ENCODE data around the gene CASQ2. TPM values are rescaled to one million over a fixed set of nuclear protein-coding genes. Genes with fewer than 3 reads are reported as not detected.

CASQ2 gene
- total RNA-seq, 2 experiments from 2014 or later, result not detected

DNA sequence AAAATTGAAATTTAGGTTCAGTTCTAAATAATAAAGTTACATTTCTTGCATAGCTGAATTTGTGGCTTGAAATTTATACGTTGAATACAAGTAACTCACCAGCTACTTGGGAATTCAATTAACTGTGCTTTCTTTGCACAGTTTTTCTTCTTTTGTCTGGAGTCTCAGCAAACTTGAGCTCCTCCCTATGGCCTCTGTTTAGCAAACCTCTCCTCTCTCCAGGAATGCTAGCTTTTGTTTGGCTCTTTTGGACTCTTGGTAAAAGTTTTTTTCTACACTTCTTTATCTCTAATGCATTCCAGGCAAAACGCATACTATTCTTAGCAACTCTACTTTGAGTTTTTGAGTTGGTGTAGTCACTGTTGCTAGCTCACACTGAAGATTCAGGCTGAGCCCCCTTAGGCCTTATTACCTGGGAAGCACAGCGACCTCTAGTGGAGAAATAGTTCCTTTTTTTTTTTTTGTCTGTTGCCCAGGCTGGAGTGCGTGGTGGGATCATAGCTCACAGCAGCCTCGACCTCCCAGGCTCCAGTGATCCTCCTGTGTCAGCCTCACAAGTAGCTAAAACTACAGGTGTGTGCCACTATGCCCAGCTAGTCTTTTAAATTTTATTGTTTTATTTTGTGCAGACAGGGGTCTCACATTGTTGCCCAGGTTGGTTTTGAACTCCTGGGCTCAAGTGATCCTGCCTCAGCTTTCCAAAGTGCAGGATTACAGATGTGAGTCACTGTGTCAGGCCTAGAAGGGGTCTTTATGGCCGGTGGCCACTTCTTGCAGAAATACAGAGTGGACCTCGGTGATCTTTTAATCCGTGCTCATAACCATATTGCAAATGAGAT is 61.7 kb downstream of the CASQ2 start:
- POLR2A ChIA-PET, result no interaction called here
- CTCF ChIA-PET, result interaction anchor here (0.9 to 1.8 kb wide), 5 partner anchors 32 to 99 kb away, joined by 4 to 11 read pairs (median 5); no protein-coding TSS in a partner anchor

DNA sequence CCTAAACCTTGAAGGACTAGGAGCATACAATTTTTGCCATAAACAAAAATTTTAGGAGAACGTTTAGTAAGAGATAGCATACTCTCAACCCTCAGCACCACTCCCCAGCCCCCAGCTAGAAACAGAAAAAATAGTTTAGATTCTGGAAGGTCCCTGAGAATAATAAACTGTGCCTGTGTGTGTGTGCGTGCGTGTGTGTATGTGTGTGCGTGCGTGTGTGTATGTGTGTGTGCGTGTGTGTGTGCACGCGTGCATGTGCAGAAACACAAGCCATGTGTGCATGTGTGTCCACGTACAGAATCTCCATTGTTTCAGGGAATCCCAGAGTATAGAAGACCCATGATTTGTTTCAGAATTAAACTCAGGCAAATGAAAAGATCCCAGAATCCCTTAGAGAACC is 62.6 kb downstream of the CASQ2 start:
- CTCF ChIA-PET, result interaction anchor here (0.6 to 1.8 kb wide), 6 partner anchors 23 to 98 kb away, joined by 3 to 11 read pairs (median 4); no protein-coding TSS in a partner anchor
- POLR2A ChIA-PET, result no interaction called here

DNA sequence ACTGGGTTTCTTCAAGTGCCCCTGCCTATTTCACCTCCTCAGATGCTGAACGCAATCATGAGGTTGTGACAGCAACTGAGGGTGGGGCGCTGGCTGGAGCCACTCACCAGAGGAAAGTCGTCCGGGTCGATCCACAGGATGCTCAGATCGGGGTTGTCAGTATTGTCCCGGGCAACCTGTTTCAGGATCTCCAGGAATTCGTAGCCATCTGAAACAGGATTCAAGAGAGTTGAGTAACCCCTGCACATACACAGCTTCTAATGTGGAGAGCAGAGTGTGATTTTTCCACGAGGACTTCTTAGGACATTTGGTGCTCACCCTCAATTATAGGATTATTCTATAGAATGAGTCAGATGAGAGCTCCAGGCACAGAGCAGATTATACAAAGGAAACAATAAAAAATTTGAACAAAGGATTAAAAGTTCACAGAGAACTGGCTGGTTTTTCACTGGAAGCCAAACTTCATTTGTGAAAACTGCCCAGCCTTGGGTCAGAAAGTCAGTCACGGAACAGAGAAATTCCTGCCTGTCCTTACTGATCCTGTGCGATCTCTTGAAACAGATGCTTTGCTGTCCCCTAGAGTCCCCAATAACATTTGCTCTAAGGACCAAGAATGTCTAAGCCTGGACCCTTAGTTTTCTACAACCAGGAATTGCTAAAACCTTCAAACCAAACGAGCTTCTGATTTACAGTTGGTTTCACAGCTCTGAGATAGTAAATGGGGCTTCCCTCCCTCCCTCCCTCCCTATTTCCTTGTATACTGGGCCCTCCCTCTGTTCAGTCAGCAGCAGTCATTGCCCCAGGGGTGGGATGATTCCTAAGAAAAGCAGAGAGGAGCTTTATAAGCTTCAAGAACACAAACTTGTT is 63.2 kb downstream of the CASQ2 start:
- ChIA-PET POLR2A (no interaction called here), CTCF (interaction anchor here (0.6 to 1.8 kb wide), 2 partner anchors 24 to 97 kb away, joined by 3 to 11 read pairs; no protein-coding TSS in a partner anchor)

DNA sequence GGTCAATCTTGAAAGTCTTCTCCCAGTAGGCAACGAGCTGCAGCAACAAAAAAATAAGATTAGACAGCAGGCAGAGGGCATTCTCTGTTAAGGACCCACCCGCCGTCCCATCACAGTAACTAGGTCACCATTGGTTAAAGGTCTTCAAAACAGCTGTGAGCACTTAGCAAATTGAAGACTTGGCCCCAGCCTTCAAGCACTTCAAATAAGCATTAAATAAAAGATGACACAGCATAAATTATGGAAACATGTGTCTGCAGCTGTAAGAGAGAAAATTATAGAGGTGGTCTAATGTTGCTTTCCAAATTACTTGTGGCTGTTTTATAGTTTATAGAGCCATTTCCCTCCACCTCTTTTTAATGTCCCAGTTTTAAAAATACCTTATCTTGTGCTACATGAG is 65.6 kb downstream of the CASQ2 start:
- ChIA-PET CTCF (no interaction called here), POLR2A (no interaction called here)

DNA sequence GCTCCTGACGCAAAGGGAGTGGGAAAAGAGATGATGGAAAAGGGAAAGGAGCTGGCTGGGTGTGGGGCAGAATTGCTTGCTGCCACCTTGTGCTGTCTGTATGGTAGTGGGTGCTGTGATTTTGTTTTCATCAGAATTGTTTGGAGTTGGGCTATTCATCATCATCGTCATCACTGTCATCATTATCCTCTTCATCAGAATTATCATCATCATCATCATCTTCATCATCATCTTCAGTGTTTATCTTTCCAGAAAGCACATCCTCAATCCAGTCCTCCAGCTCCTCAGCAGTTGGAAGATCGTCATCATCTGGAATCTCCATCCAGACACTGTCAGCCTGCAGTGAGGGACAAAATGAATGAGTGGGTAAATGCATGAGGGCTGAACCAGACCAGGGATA is 67.4 kb downstream of the CASQ2 start:
- POLR2A ChIA-PET, result no interaction called here
- CTCF ChIA-PET, result no interaction called here

DNA sequence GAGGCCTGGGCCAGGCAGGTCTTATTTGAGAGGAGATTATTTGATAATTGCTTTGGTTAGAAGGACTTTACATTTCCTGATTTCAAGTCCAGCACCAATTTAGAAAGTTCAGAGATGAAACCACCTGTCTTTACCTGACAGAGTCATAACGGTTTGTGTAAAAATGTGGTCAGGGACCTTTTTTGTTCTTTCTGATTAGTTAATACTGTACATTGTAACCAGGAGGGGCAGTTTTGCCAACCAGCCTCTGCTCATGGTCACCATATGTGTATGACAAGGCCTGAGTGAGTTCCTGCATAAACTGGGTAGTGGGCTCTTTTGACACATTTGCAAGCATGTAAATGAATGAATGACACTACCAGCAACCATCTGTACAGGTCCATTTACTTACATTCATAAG is 70.9 kb downstream of the CASQ2 start:
- CTCF ChIA-PET, result no interaction called here

DNA sequence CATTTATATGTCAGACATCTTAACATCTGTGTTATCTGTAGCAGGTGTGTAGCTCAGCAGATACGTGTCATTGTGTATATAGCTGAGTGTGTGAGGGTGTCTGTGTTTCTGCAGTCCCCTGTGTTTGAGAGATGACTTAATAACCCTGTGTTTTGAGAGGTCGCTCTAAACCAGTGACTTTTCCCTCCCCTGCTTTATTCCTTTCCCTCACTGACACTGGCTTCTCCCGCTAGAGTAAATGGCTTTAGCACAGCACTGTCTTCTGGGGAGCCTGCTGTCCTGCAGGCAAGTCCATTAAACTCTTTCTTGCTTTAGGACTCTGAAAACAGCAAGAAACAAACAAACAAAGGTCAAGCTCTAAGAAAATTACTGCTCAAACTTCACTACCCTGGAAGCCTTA is 73.7 kb downstream of the CASQ2 start:
- CTCF ChIA-PET, result no interaction called here
- POLR2A ChIA-PET, result no interaction called here

More for the DNA sequence above, 70.9 kb downstream of the CASQ2 start:
- POLR2A ChIA-PET, result no interaction called here

DNA sequence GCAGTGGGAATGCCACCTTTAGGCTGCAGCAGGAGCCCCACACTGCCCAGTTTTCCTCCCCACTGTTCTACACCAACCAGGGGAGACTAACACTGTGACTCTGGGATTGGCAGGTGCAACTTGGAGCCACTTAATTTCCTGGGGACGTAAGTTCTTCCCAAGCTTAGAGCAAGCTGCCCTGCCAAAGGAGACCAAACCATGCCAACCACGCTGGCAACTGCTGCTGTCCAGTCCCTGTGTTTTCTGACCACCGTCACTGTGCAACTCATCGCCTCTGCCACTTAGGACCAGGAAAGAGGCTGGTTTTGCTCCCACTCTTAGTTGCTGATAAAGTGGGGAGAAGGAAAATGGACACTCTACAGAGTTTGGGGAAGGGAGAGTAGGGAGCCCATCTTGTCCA is 76.3 kb downstream of the CASQ2 start:
- CTCF ChIA-PET, result no interaction called here
- POLR2A ChIA-PET, result no interaction called here

DNA sequence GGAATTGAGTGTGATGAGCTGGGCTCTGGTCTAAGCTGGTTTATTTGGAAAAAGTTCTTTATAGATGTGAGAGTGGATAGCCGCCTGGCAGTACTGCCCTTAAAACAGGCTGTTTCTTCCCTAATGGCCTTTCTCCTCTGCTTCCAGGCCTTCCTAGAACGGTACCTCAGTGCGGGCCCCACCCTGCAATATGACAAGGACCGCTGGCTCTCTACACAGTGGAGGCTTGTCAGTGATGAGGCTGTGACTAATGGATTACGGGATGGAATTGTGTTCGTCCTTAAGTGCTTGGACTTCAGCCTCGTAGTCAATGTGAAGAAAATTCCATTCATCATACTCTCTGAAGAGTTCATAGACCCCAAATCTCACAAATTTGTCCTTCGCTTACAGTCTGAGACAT is 77.5 kb downstream of the CASQ2 start:
- POLR2A ChIA-PET, result no interaction called here
- CTCF ChIA-PET, result no interaction called here

DNA sequence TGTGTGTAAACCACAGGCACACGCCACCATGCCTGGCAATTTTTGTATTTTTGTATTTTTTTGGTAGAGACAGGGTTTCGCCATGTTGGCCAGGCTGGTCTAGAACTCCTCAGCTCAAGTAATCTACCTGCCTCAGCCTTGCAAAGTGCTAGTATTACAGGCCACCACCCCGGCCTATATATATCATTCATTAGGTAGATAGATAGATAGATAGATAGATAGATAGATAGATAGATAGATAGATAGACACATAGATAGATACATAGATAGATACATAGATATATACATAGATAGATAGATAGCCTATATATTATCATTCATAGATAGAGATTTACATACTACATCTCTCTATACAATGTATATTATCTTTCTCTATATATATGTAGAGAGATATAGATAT is 80.8 kb downstream of the CASQ2 start:
- ChIA-PET POLR2A (no interaction called here), CTCF (no interaction called here)

DNA sequence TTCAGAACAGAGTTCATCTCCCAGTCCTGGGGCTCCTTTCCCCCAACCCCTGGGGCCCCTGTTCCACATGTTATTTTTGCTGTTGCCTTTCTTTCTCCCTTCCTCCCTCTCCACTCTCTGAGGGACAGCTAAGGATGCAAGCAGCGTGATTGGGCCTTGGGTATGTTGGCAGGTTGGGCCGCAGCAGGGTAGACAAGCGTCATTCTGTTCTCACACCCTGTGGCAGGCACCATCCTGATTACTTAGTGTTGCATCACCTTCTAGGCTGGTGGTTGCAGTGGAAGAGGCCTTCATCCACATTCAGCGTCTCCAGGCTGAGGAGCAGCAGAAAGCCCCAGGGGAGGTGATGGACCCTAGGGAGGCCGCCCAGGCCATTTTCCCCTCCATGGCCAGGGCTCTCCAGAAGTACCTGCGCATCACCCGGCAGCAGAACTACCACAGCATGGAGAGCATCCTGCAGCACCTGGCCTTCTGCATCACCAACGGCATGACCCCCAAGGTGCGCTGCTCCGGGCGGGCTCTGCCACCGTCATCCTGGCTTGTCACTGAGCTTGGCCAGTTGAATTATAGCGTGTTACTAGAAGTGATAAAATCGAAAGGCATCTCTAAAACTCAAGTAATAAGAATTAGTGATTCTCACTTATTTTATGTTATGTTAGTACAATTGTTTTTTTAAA is 83.3 kb downstream of the CASQ2 start:
- CTCF ChIA-PET, result no interaction called here
- POLR2A ChIA-PET, result no interaction called here

DNA sequence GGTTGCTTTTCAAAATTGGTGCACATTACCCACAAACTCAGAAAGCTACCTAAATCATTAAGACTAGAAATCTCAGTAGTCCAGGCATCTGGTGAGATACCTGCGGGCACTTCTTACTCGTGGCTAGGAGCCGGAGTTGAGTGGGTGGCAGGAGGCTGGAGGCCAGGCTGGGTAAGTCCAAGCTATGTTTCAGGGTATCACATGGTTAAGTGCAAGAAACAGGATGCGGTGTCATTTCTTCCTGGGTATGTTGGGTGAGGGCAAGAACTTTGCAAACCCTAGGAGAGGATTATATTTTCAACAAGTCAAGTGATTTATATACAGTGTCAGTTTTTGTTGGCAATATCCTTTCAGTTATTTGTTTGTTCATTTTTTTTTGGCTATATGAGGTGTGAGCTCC is 85.7 kb downstream of the CASQ2 start:
- ChIA-PET POLR2A (no interaction called here), CTCF (no interaction called here)

DNA sequence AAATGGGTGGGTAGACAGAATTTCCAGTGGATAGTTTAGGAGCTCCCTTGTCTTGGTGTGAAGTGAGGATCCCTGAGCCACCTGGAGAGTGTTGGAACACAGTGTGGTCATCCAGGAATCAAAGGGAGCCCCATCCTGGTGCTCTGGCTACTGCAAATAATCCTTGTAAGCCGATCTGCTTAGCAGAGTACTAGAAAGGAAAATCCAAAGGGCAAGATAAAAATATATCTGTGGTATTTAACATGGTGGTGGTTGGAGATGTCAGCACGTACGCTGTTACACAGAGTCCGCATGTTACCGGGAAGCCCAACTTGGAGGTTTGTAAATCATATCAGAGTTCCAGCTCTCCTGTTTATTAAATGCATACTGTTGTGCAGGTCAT is 87.8 kb downstream of the CASQ2 start:
- POLR2A ChIA-PET, result no interaction called here
- CTCF ChIA-PET, result no interaction called here

DNA sequence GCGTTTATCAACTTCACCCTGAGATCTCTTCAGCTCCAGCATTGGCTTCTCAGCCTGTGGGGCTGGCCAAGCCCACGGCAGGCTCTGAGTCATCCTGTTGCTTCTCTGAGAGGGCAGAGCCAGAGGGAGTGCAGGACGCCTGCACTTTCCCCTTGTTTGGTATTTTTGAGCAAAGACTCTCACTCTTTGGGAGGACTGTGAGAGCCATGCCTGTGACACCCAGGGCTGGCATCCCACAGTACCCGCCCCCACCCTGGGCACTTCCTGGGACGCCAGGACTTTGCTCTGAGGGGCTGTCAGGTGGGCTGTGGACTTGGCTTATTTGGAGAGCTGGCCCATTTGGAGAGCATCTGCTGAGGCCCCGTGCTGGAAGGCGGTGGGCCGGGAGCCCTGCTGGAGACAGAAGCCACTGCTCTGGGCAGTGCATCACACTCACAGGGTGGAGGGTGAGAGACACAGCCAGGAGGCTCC is 89.3 kb downstream of the CASQ2 start:
- ChIA-PET CTCF (no interaction called here), POLR2A (no interaction called here)

DNA sequence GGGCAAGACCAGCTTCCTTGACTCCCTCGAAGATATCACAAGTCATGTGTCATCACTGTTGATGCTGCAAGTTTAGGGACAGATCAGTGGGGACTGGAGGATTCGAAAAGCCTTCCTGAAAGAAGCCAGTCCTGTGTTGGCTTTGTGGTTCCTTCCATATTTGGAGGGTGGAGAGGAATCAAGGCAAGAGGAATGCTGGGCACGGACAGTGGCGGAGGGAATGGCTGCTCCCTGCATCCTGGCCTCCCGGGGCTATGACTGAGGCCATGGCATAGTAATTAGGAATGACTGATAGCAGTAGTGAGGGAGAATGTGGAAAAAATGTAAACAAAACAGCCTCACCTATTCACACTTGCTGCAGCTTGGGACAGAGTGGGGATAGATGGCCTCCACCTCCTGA is 90.4 kb downstream of the CASQ2 start:
- CTCF ChIA-PET, result no interaction called here
- POLR2A ChIA-PET, result no interaction called here

DNA sequence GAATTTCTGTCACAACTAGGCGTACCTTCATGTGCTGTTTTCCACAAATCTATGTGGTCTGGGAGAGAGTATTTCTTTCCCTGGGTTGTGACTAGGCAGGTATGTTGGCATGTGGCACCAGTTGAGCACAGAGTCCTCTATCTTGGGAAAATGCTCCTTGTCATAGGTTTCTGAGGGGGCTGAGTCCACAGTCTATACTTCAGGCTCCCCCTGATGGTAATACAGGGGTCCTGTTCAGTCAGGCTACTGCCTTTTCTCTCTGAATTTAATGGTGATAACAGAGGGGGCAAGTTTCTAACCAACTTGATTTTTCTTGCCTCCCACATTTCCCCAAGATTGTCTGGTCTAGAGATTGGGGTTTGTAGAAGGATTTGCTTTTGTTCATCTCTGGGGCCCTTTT is 90.9 kb downstream of the CASQ2 start:
- CTCF ChIA-PET, result no interaction called here

DNA sequence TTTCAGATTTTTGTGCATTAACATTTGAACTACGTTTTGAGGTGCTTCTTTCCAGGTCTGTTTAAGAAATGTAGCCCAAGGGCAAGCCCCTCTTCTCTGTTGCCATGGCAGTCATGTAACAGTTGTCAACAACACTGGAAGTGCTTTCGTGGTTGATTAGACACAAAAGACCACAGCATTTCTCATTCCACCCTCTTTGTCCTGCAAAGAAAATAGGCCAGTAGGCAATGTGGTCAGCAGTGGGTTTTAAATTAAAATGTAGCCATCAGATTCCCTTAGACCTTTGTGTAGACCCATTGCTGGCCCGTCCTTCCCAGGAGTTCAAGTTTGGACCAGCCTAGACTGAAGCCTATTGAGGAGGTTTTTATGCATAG is 91.3 kb downstream of the CASQ2 start:
- ChIA-PET CTCF (no interaction called here), POLR2A (no interaction called here)

More for the DNA sequence above, 90.9 kb downstream of the CASQ2 start:
- POLR2A ChIA-PET, result no interaction called here

DNA sequence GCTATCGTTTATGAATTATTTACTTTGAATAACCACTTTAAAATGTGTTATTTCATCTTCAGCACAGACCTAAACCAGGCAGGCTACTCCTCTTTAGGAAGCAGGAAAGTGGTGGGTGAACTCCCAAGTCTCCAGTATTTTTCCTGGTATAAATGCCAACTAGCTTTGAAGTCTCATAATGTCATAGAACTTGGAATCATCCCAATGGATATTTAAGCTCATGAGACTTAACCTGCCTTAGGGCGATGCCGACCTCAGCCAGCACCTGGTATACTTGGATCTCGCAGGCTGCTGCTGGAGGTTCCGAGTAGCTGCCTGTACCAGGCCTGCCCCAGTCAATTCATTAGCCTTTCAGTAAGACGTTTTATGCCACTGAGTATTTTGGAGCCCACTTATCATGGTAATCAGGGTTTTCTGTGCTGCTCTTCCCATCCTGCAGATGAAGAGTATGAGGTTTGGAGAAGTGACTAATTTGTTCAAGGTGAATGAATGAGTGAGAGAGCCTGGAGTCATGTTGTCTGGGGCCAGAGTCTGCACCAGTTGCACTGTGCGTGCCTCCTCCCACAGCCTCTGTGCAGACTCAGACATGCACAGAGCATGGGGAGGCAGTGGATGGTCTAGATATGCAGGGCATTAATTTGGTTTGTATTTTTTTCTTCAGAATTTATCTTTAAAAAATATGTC is 91.9 kb downstream of the CASQ2 start:
- CTCF ChIA-PET, result no interaction called here

DNA sequence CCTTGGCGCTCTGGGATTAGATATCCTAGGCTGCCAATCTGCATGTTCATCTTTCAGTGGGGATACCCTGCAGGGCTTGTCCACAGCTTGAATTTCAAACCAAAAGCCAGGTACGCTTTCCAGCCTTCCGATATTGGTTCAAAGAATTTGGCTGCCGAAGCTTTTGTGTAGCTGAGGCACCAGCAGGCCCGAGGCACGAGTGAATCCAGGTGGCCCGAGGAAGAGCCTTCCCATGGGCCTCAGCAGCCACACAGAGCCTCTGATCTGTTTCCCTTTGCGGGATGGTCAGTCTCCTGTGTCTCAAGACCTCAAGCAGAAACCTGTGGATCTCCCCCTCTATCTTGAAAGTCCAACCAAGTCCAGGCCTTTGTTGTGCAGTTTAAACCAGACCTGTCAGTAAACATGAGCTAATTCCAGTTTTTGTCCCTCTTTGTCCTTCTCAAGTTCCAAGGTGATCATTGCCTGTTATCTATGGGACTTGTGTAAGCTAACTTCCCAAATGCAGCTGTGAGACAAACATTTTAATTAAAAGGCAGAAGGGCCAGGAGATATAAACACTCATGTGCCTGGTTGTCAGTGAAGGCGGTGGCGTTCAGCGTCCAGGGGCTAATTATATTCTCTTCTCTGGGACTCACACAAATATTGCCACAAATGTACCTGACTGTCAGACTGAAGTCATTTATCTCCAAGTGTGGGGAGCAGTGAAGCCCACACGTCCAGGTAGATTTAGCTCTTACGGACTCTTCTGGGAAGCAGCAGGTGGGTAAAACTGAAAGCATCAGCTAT is 96.1 kb downstream of the CASQ2 start:
- POLR2A ChIA-PET, result no interaction called here
- CTCF ChIA-PET, result no interaction called here

More for the DNA sequence above, 91.9 kb downstream of the CASQ2 start:
- POLR2A ChIA-PET, result no interaction called here

Measured in activated CD8-positive, alpha-beta memory T cell treated with anti-CD3 and anti-CD28 coated beads for 36 hours (primary cell).